Measurements from ENCODE around the gene CFAP45. TPM values are rescaled to one million over a fixed set of nuclear protein-coding genes. Genes with fewer than 3 reads are reported as not detected.
"Not testable (repeated sequence)": the region's sequence is repeated elsewhere in the genome, so short reads cannot be mapped to it uniquely, and the experiment has no call there.

CFAP45 gene
- polyA plus RNA-seq, 3 donors from 2014 or later = 0.36 TPM; not detected in 2

DNA sequence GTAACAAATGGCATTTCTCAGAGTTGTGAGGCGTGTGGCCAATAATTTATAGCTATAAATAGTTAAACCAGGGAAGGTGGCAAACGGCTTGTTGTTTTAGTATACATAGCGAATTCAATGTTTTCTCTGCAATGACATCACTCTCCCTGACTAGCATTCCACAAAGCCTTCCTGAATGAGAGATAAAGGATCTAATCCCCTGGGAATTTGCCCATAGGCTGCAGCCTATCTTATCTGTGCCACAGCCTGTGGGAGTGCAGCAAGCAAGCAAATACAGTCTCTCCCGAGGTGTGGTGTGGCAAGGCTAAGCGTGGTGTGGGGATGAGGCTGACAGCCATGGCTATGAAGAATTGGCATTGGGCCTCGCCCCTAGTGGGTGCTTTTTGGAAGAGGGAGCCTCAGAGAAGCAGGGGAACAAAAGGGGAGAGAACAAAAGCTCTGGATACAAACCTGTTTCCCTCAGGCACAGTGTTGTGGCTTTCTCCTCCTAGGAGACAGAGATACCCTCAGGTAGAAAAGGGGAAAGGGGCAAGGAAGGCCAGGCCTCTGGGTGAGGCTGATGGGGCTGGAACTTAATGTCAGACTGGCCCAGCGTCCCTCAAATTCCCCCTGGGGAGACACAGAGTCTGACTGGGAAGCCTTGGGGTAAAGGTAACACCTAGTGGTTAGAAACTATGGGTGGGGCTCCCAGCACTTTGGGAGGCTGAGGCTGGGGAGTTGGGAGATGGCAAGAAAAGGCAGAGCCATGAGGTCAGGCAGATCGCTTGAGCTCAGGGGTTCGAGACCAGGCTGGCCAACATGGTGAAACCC lies 16.5 kb upstream of the CFAP45 start:
- H3K9me3 Mint-ChIP-seq = no peaks in the 10 kb centered on the region
- DNase-seq = no peak
- H3K36me3 Mint-ChIP-seq = peaks cover 9 to 42% (median 24%) of the 10 kb centered on the region in 3 donors
- peaks cover 53 to 70% of the 10 kb centered on the region in 2 donors for H3K4me1 Mint-ChIP-seq
- no peak overlapping the region for H3K4me3 Mint-ChIP-seq
- peaks cover 5 to 11% (median 8%) of the 10 kb centered on the region in 3 donors for H3K27me3 Mint-ChIP-seq (ENCODE audit: low read depth in 3 of 3)
- peak overlapping the region; percentile 51 to 85 (median 72) for H3K27ac Mint-ChIP-seq

DNA sequence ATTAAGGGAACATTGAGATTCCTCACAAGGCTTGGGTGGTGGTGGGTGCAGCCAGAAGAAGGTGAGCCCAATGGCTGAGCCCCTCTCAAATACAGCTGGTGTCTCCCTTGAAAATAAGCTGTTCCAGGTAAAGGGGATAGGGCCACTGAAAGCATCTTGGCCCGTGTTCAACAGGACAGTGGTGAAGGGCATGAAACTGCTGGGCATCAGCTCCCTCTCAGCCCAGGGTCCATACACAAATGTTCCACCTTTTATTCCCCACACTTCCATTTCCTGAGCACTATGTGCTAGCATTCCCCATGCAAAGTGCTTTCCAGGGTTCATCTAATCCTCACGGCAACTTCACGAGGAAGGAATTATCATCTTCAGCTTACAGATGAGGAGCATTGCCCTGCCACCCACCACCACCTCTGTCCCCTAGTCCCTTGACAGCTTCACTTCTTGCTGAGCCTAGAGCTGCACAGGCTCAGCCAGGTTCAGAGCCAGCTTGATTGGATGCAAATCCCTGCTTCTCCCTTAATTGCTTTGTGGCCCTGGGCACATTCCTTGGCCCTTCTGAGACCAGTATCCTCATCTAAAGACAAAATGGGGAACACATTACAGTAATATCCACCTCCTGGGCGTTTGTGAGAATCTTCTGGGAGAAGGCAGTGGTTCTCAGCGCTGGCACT lies 15.7 kb upstream of the CFAP45 start:
- Mint-ChIP-seq H3K9me3 (no peaks in the 10 kb centered on the region), H3K27me3 (ENCODE audit: low read depth in 3 of 3) (peaks cover 9 to 13% (median 10%) of the 10 kb centered on the region in 3 donors), H3K4me1 (peaks cover 53 to 70% of the 10 kb centered on the region in 2 donors), H3K4me3 (no peak overlapping the region), H3K36me3 (peaks cover 9 to 42% (median 24%) of the 10 kb centered on the region in 3 donors), H3K27ac (peak overlapping the region; percentile 3 to 85 (median 68))
- no peak for DNase-seq

DNA sequence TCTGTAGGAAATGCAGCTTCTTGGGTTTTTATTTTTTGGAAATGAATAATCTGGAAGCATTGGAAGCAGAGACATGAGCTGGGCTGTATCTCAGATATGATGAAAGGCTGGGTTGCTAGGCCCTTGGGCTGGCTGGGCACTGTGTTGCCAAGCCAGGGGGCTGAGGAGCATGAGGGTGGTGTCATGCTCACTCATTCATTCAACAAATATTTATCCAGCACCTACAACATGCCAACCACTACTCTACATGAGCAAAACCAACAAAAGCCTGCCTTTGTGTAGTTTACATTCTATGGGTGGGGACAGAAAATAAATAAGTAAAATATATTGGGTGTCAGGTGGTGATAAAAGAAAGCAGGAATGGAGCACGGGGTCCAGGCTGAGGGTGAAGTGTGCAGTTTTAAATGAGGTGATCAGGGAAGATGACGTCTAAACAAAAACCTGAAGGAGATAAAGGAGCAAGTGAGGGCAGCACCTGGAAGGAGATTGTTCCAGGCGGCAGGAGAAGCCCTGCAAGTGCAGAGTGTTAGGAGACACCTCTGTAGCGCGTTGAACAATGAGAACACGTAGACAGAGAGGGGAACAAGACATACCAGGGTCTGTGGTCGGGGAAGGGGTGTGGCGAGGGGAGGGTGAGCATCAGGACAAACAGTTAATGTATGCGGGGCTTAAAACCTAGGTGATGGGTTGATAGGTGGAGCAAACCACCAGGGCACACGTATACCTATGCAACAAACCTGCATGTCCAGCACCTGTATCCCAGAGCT lies 14.5 kb upstream of the CFAP45 start:
- no peaks in the 10 kb centered on the region for H3K9me3 Mint-ChIP-seq
- DNase-seq = no peak
- peaks cover 13 to 17% (median 15%) of the 10 kb centered on the region in 3 donors for H3K27me3 Mint-ChIP-seq (ENCODE audit: low read depth in 3 of 3)
- no peak overlapping the region for H3K4me3 Mint-ChIP-seq
- peak overlapping the region; percentile 40 to 99 (median 91) for H3K27ac Mint-ChIP-seq
- H3K36me3 Mint-ChIP-seq = peaks cover 9 to 36% (median 19%) of the 10 kb centered on the region in 3 donors
- H3K4me1 Mint-ChIP-seq = peaks cover 61 to 70% of the 10 kb centered on the region in 2 donors

DNA sequence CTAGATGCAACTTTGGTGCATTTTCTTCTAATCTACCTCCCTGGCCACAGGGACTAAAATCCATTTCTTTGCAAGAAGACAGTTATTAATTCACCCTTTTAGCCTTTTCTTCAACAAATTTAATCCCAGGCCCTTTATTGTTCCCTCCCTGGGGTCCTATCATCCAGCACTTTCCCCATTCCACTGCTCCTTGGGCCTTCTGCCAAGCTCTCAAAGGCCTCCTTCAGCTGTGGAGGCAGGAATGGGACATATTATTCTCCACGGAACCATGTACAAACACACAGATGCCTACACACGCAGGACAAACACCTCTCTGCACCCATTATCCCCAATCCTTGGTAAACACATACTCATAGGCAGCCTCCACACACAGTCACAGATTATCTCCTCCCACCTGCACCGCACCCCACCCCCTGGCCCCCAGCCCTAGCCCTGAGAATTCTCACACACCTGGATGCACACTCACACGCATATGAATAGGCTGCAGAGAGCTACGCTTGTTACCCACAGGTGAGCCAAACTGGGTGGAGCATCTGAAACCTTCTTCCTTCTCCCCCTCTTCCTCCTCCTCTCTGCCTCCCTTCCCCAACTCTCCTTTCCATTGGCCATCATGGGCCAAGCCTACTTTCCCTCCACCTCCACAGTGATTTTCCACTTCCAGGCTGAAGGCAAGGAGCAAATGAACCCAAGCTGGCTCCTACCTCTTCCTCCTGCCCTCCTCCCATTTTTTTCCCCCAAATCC lies 13.7 kb upstream of the CFAP45 start:
- peaks cover 9 to 29% (median 18%) of the 10 kb centered on the region in 3 donors for H3K36me3 Mint-ChIP-seq
- no peak overlapping the region for H3K4me3 Mint-ChIP-seq
- peak overlapping the region; percentile 71 to 99 (median 98) for H3K27ac Mint-ChIP-seq
- DNase-seq = no peak
- peaks cover 57 to 69% of the 10 kb centered on the region in 2 donors for H3K4me1 Mint-ChIP-seq
- peaks cover 13 to 17% (median 15%) of the 10 kb centered on the region in 3 donors for H3K27me3 Mint-ChIP-seq (ENCODE audit: low read depth in 3 of 3)
- H3K9me3 Mint-ChIP-seq = no peaks in the 10 kb centered on the region

DNA sequence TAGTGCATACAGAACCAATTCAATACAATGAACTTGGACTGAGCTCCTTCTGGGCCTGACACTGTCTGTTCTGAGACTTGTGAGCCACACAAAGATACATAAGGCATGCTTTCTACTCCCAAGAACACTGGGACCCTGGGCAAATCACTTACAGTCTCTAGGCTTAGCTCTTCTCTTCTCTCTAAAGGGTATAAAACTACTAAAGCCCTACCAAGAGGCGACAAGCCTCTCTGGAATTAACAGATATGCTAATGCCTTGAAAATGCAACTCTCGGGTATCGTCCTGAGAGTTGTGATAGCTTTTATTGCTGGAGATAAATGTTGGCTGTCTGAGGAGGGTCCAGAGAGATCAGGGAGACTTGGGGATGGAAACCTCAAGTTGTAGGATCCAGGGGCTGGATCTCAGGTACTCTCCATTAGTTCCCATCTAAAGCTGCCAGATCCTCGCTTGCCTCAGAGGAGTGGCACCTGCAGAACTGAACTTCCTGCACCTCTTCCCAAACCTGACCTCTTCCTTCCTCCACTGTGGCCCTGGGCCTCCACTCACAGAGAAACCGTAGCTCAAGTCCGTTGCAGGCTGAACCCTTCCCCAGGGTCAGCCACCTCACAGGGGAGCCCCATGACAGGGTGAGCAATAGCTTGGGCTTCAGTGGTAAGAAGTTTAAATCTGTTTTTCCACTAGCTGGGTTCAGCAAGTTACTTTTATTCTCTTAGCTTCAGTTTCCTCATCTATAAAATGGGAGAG lies 11.5 kb upstream of the CFAP45 start:
- Mint-ChIP-seq H3K4me1 (peaks cover 51 to 55% of the 10 kb centered on the region in 2 donors), H3K27me3 (ENCODE audit: low read depth in 3 of 3) (peaks cover 10 to 13% (median 13%) of the 10 kb centered on the region in 3 donors), H3K36me3 (peaks cover 3 to 12% (median 11%) of the 10 kb centered on the region in 3 donors), H3K27ac (peak overlapping the region; percentile 96 to 99 (median 98)), H3K9me3 (no peaks in the 10 kb centered on the region), H3K4me3 (peak overlapping the region; percentile 57 to 87 (median 72))
- peak; percentile 14 to 22 (median 18) for DNase-seq

DNA sequence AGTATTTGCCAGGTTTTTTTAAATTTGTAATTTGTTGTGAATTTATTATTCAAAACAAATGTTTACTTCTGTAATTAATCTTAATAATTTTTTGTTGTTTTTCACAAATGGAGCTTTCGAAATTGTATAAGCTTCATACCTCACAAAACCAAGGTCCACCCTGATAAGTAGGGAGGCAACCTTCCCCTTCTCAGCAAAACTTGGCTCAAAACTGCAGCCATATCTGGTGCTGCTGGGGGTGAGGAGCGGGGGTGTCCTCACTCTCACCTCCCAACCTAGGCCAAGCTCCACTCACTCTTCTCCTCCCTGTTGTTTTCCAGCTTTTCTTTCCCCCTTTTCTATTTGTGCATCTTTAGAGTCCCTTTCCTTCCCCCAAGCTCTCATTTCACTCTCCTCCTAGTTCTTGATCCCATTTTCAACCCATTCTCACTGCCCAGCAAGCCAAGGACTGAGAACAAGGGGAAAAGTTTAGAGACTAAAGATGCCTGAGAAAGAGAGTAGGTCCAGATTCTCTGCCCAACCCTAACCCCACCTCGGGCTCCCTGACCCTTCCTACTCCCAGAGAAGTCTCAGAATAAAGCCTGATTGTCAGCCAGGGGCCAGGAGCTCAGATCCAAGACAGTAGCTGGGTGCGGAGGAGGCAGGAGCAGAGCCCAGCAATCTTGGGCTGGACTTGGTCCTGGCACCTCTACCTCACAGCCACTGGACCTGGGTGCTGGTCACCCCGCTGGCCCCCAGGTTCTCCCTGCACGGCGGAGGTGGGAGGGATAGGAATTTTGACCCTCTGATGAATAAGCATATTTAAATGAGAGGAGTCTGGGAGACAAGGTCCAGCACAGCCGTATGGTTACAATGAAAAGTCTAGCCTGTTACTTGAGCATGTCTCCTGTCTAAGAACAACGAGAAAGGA lies 8.3 kb upstream of the CFAP45 start:
- no peak for DNase-seq
- H3K27me3 Mint-ChIP-seq (ENCODE audit: low read depth in 3 of 3) = peaks cover 7 to 13% (median 13%) of the 10 kb centered on the region in 3 donors
- no peak overlapping the region for H3K4me3 Mint-ChIP-seq
- H3K27ac Mint-ChIP-seq = peak overlapping the region; percentile 45 to 97 (median 80)
- peaks cover 0 to 8% (median 3%) of the 10 kb centered on the region in 3 donors for H3K36me3 Mint-ChIP-seq
- H3K4me1 Mint-ChIP-seq = peaks cover 42 to 43% of the 10 kb centered on the region in 2 donors
- peaks cover 0 to 2% (median 0%) of the 10 kb centered on the region in 6 donors for H3K9me3 Mint-ChIP-seq

DNA sequence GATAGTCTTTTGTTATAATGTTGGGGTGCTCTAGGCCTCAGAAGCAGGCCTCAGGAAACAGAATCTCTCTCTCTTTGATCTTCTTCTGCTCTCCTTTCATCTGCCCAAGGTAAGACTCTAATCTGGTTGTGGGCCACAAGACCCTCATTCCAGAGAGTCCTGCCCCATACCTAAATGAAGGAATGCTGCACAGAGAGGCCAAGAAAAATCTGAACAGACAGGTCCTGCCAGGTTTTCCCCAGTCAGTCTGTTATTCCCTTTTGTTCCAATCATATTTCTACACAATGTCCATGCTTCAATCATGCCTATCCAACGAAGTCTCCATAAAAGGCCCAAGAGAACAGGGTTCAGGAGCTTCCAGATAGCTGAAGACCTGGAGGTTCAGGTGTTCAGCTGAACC lies 7.0 kb upstream of the CFAP45 start:
- no peak overlapping the region for H3K4me3 Mint-ChIP-seq
- H3K9me3 Mint-ChIP-seq = peaks cover 0 to 2% (median 0%) of the 10 kb centered on the region in 6 donors
- H3K4me1 Mint-ChIP-seq = peaks cover 30% of the 10 kb centered on the region in 2 donors
- peaks cover 7 to 12% (median 9%) of the 10 kb centered on the region in 3 donors for H3K27me3 Mint-ChIP-seq (ENCODE audit: low read depth in 3 of 3)
- DNase-seq = no peak
- H3K36me3 Mint-ChIP-seq = peaks cover 0 to 8% (median 3%) of the 10 kb centered on the region in 3 donors
- peak overlapping the region in 3 of 6 donors; percentile 73 to 85 (median 80) for H3K27ac Mint-ChIP-seq

DNA sequence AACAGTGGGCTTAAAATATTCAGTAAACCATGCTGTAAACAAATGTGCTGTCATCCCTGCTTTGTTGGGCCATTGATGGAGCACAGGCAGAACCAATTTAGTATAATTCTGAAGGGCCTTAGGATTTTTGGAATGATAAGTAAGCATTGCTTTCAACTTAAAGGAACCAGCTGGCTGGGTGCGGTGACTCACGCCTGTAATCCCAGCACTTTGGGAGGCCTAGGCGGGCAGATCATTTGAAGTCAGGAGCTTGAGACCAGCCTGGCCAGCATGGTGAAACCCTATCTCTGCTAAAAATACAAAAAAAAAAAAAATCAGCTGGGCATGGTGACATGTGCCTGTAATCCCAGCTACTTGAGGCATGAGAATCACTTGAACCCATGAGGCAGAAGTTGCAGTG lies 4.1 kb upstream of the CFAP45 start:
- not testable (repeated sequence) for H3K36me3 Mint-ChIP-seq; H3K9me3 Mint-ChIP-seq; DNase-seq; H3K27me3 Mint-ChIP-seq (ENCODE audit: low read depth in 3 of 3); H3K4me3 Mint-ChIP-seq; H3K27ac Mint-ChIP-seq
- H3K4me1 Mint-ChIP-seq = peaks cover under 1 to 10% of the 10 kb centered on the region in 2 donors

DNA sequence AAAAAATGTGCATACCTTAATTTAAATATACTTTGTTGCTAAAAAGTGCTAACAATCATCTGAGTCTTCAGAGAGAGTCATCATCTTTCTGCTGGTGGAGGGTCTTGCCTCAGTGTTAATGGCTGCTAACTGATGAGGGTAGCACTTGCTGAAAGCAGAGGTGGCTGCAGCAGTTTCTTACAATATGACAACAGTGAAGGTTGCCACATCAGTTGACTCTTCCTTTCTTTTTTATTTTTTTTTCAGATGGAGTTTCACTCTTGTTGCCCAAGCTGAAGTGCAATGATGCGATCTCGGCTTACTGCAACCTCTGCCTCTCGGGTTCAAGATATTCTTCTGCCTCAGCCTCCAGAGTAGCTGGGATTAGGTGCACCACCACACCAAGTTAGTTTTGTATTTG lies 2.6 kb upstream of the CFAP45 start:
- no peak for DNase-seq
- H3K4me3 Mint-ChIP-seq = no peak overlapping the region
- peaks cover 0 to 6% (median 5%) of the 10 kb centered on the region in 3 donors for H3K36me3 Mint-ChIP-seq
- H3K27ac Mint-ChIP-seq = no peak overlapping the region
- H3K27me3 Mint-ChIP-seq (ENCODE audit: low read depth in 3 of 3) = peaks cover 3 to 11% (median 8%) of the 10 kb centered on the region in 3 donors
- H3K4me1 Mint-ChIP-seq = peaks cover 6% of the 10 kb centered on the region in 2 donors
- H3K9me3 Mint-ChIP-seq = peaks cover 0 to 2% (median 0%) of the 10 kb centered on the region in 6 donors

DNA sequence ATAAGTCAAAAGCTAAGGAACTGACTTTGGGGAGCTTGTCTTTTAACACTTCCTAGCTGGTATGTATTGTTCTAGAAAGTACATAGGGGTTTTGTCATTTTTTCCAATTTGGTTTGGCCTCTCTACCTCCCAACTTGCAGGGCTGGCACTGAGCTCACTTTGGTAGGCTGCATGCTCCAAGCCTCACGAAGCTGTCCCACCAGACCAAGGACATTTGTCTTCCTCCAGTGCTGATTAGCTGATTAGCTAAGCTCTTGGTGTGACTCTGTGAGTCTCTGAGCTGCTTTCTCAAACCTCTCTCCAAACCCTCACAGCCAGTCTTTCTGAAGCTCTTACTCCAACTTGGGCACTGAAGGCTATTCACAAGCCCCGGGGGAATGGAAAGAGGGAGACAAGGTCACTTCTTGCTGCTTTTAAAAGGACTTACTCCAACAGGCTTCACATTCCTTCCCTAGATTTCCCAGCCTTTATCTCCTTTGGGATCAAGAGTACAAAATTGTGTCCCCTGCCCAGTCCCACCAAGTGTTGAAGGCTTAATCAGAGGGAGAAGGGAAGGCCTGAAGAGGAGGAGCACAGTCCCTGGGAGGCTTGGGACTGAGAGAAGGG lies 893 bp upstream of the CFAP45 start:
- H3K4me3 Mint-ChIP-seq = no peak overlapping the region
- H3K4me1 Mint-ChIP-seq = peaks cover 16% of the 10 kb centered on the region in 2 donors
- peaks cover 0 to 2% (median 0%) of the 10 kb centered on the region in 6 donors for H3K9me3 Mint-ChIP-seq
- H3K36me3 Mint-ChIP-seq = peaks cover 0 to 6% (median 3%) of the 10 kb centered on the region in 3 donors
- peak overlapping the region in 1 of 6 donors; percentile 8 for H3K27ac Mint-ChIP-seq
- no peak for DNase-seq
- peaks cover 3 to 13% (median 11%) of the 10 kb centered on the region in 3 donors for H3K27me3 Mint-ChIP-seq (ENCODE audit: low read depth in 3 of 3)

DNA sequence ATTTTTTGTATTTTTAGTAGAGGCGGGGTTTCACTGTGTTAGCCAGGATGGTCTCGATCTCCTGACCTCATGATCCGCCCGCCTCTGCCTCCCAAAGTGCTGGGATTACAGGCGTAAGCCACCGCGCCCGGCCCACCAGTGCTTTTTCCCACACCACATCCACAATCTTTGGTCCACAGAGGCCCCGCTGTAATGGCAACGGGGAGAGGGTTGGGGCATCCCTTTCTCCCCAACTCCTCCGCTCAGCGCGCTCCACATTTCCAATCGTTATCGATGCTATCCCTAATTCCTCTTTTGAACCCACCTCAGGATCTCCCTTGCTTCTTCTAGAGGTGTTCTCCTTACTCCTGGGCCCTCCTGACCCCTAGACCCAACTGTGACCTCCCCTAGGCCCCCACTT lies 331 bp downstream of the CFAP45 start:
- not testable (repeated sequence) for H3K36me3 Mint-ChIP-seq, H3K9me3 Mint-ChIP-seq, DNase-seq, H3K4me3 Mint-ChIP-seq
- Mint-ChIP-seq H3K4me1 (peaks cover 16% of the 10 kb centered on the region in 2 donors), H3K27me3 (ENCODE audit: low read depth in 3 of 3) (peaks cover 6 to 13% (median 9%) of the 10 kb centered on the region in 3 donors), H3K27ac (peak overlapping the region in 4 of 6 donors; percentile 8 to 82 (median 68))
